ENCODE data around the gene CRISP1. TPM values are rescaled to one million over a fixed set of nuclear protein-coding genes. Genes with fewer than 3 reads are reported as not detected.
"Not testable (repeated sequence)": the region's sequence is repeated elsewhere in the genome, so short reads cannot be mapped to it uniquely, and the experiment has no call there.

Gene CRISP1
- not detected for total RNA-seq

GRCh38 chr6:49866485-49866943 lies at the start of gene CRISP1:
TSS of gene CRISP1 (minus strand) at chr6:49866535. CDS start at chr6:49857400, 9,135 bp downstream.
- DNase-seq (ENCODE audit: low spot score in 2 of 2) = no peak
- no peak for FAIRE-seq

GRCh38 chr6:49915035-49915434 lies 48.7 kb upstream of the CRISP1 start:
- FAIRE-seq = no peak
- no peak for DNase-seq (ENCODE audit: low spot score in 2 of 2)

GRCh38 chr6:49913636-49914375 lies 47.5 kb upstream of the CRISP1 start:
- DNase-seq (ENCODE audit: low spot score in 2 of 2) (no peak), FAIRE-seq (no peak)

GRCh38 chr6:49912196-49912595 lies 45.9 kb upstream of the CRISP1 start:
- no peak for FAIRE-seq
- DNase-seq (ENCODE audit: low spot score in 2 of 2) = no peak

GRCh38 chr6:49911252-49911651 lies 44.9 kb upstream of the CRISP1 start:
- no peak for FAIRE-seq
- no peak for DNase-seq (ENCODE audit: low spot score in 2 of 2)

GRCh38 chr6:49909563-49909962 lies 43.2 kb upstream of the CRISP1 start:
- DNase-seq (ENCODE audit: low spot score in 2 of 2) (no peak), FAIRE-seq (no peak)

- DNase-seq (ENCODE audit: low spot score in 2 of 2) (no peak), FAIRE-seq (no peak)
Observed at GRCh38 chr6:49906526-49906925, 40.2 kb upstream of the CRISP1 start.

GRCh38 chr6:49905296-49905695 lies 39.0 kb upstream of the CRISP1 start:
- DNase-seq (ENCODE audit: low spot score in 2 of 2) (no peak), FAIRE-seq (no peak)

- no peak for DNase-seq (ENCODE audit: low spot score in 2 of 2)
- FAIRE-seq = no peak
Observed at GRCh38 chr6:49902856-49903255, 36.5 kb upstream of the CRISP1 start.

GRCh38 chr6:49898904-49899566 lies 32.7 kb upstream of the CRISP1 start:
- no peak for DNase-seq (ENCODE audit: low spot score in 2 of 2)
- FAIRE-seq = no peak

GRCh38 chr6:49895553-49895952 lies 29.2 kb upstream of the CRISP1 start:
- DNase-seq (ENCODE audit: low spot score in 2 of 2); FAIRE-seq: not testable (repeated sequence)

- no peak for DNase-seq (ENCODE audit: low spot score in 2 of 2)
- FAIRE-seq = no peak
Observed at GRCh38 chr6:49892280-49892679, 25.9 kb upstream of the CRISP1 start.

- no peak for FAIRE-seq
- DNase-seq (ENCODE audit: low spot score in 2 of 2) = no peak
Observed at GRCh38 chr6:49890988-49891387, 24.7 kb upstream of the CRISP1 start.

GRCh38 chr6:49888742-49889431 lies 22.6 kb upstream of the CRISP1 start:
- FAIRE-seq (no peak), DNase-seq (ENCODE audit: low spot score in 2 of 2) (no peak)

- FAIRE-seq = no peak
- no peak for DNase-seq (ENCODE audit: low spot score in 2 of 2)
Observed at GRCh38 chr6:49868951-49869529, 2.7 kb upstream of the CRISP1 start.

- DNase-seq (ENCODE audit: low spot score in 2 of 2) (no peak), FAIRE-seq (no peak)
Observed at GRCh38 chr6:49856282-49856681, 10.1 kb downstream of the CRISP1 start.

GRCh38 chr6:49855221-49855620 lies 11.1 kb downstream of the CRISP1 start:
- DNase-seq (ENCODE audit: low spot score in 2 of 2) (no peak), FAIRE-seq (no peak)

- FAIRE-seq (no peak), DNase-seq (ENCODE audit: low spot score in 2 of 2) (no peak)
Observed at GRCh38 chr6:49852975-49853374, 13.4 kb downstream of the CRISP1 start.

GRCh38 chr6:49849213-49849907 lies 17.0 kb downstream of the CRISP1 start:
- peak; percentile 2 to 15 for DNase-seq (ENCODE audit: low spot score in 2 of 2)
- FAIRE-seq = peak; percentile 95

GRCh38 chr6:49847673-49848072 lies 18.7 kb downstream of the CRISP1 start:
- DNase-seq (ENCODE audit: low spot score in 2 of 2) (no peak), FAIRE-seq (no peak)
